Stimulated activated CD8-positive, alpha-beta memory T cell treated with anti-CD3 and anti-CD28 coated beads, Interleukin-12 subunit alpha, Interleukin-12 subunit beta, amount 100 ng/mL, for 24 hours (primary cell): ENCODE measurements around the gene TPSG1.
"Not testable (repeated sequence)": the region's sequence is repeated elsewhere in the genome, so short reads cannot be mapped to it uniquely, and the experiment has no call there.

Experiments used
- DNase-seq: peaks from one replicate; pipeline ENCODE4 v3.0.0-alpha.2; 2020; ENCODE audit errors: extremely low read depth

The TPSG1 gene

GRCh38 chr16:1225051-1225451 is at the start of gene TPSG1:
TPSG1 (minus strand) TSS chr16:1225268; CDS start chr16:1225252, 16 bp downstream.
- DNase-seq = no peak

- no peak for DNase-seq
Measured at GRCh38 chr16:1274767-1275166, 49.7 kb upstream of the TPSG1 start.

- DNase-seq = no peak
Measured at GRCh38 chr16:1273816-1274215, 48.7 kb upstream of the TPSG1 start.

- DNase-seq = no peak
Measured at GRCh38 chr16:1272453-1273198, 47.6 kb upstream of the TPSG1 start.

GRCh38 chr16:1271724-1272413 is 46.8 kb upstream of the TPSG1 start:
- not testable (repeated sequence) for DNase-seq

GRCh38 chr16:1271380-1271723 is 46.3 kb upstream of the TPSG1 start:
- no peak for DNase-seq

- DNase-seq = not testable (repeated sequence)
Measured at GRCh38 chr16:1269418-1269817, 44.4 kb upstream of the TPSG1 start.

- DNase-seq = no peak
Measured at GRCh38 chr16:1265826-1266225, 40.8 kb upstream of the TPSG1 start.

GRCh38 chr16:1265090-1265630 is 40.1 kb upstream of the TPSG1 start:
- no peak for DNase-seq

- no peak for DNase-seq
Measured at GRCh38 chr16:1264345-1265089, 39.4 kb upstream of the TPSG1 start.

- no peak for DNase-seq
Measured at GRCh38 chr16:1263591-1264344, 38.7 kb upstream of the TPSG1 start.

- DNase-seq = no peak
Measured at GRCh38 chr16:1262846-1263221, 37.8 kb upstream of the TPSG1 start.

GRCh38 chr16:1262210-1262845 is 37.3 kb upstream of the TPSG1 start:
- DNase-seq = no peak

GRCh38 chr16:1261131-1261892 is 36.2 kb upstream of the TPSG1 start:
- no peak for DNase-seq

GRCh38 chr16:1260101-1260680 is 35.1 kb upstream of the TPSG1 start:
- no peak for DNase-seq

- no peak for DNase-seq
Measured at GRCh38 chr16:1259760-1260068, 34.6 kb upstream of the TPSG1 start.

- DNase-seq = no peak
Measured at GRCh38 chr16:1258906-1259759, 34.1 kb upstream of the TPSG1 start.

- no peak for DNase-seq
Measured at GRCh38 chr16:1258225-1258600, 33.1 kb upstream of the TPSG1 start.

GRCh38 chr16:1257561-1258224 is 32.6 kb upstream of the TPSG1 start:
- DNase-seq = no peak
